Heart right ventricle (tissue), 16 donors: Measurements from ENCODE around the gene BAX. TPM values are rescaled to one million over a fixed set of nuclear protein-coding genes. Genes with fewer than 3 reads are reported as not detected.

Experiments
- ATAC-seq, 8 donors: fragments of 200-7000 bp; cut with Tn5 transposase; one replicate each; pipeline ENCODE4 v1.9.1; 2020; ENCODE audit warnings: mild to moderate bottlenecking in 8 of 8, moderate library complexity in 8 of 8, moderate number of reproducible peaks in 1 of 8
- DNase-seq, 2 donors: peaks; one replicate each; pipeline ENCODE4 v3.0.0-alpha.2; 2020
- H3K27ac ChIP-seq, 10 donors: fragments of 200-600 bp; sonication (generic) in 2 of 10; one replicate each; pipeline versions ENCODE4 v1.5.0 to v1.8.0; 2020 to 2022; ENCODE audit warnings: mild to moderate bottlenecking in 3 of 10
- H3K27me3 ChIP-seq, 7 donors: fragments of 200-600 bp; one replicate each; pipeline ENCODE4 v1.8.0; 2021 to 2022; ENCODE audit warnings: mild to moderate bottlenecking in 2 of 7
- H3K36me3 ChIP-seq, 9 donors: fragments of 200-600 bp; sonication (generic) in 1 of 9; one replicate each; pipeline versions ENCODE4 v1.5.0 to v1.8.0; 2020 to 2022; ENCODE audit warnings: mild to moderate bottlenecking in 2 of 9
- H3K4me1 ChIP-seq, 9 donors: fragments of 200-600 bp; sonication (generic) in 1 of 9; one replicate each; pipeline versions ENCODE4 v1.5.0 to v1.8.0; 2020 to 2022; ENCODE audit warnings: mild to moderate bottlenecking in 4 of 9
- H3K4me3 ChIP-seq, 10 donors: fragments of 200-600 bp; sonication (generic) in 2 of 10; one replicate each; pipeline versions ENCODE4 v1.5.0 to v1.8.0; 2020 to 2022; ENCODE audit warnings: mild to moderate bottlenecking in 7 of 10, moderate library complexity in 2 of 10
- H3K9me3 ChIP-seq, 11 donors: fragments of 200-600 bp in 10 of 11; sonication (generic) in 2 of 11; one replicate each; pipeline versions ENCODE4 v1.5.0 to v1.8.0; 2013 to 2022; ENCODE audit warnings: mild to moderate bottlenecking in 2 of 11, control low read depth in 1 of 11, moderate library complexity in 1 of 11
- CTCF ChIP-seq, 9 donors: fragments of 200-600 bp; sonication (generic) in 2 of 9; IDR thresholded peaks; one replicate each; pipeline versions ENCODE4 v1.5.0 to v1.8.0; 2021 to 2022; ENCODE audit warnings: antibody characterized with exemption in 9 of 9, mild to moderate bottlenecking in 5 of 9, moderate library complexity in 1 of 9
- WGBS, 2 donors: extraction: QIAGEN DNeasy Blood & Tissue Kit; methylation state at CpG; one replicate each; pipeline ENCODE4 v1.1.7; 2013; ENCODE audit warnings: inconsistent platforms in 1 of 2; 5-methylcytosine and 5-hydroxymethylcytosine counted together
- intact Hi-C, 10 donors: fragments of 100-400 bp; cut with DNase I; formaldehyde crosslinking; loops; one replicate each; pipeline versions ENCODE4 v1.11.1 to v1.14.2; 2022
- polyA plus RNA-seq, 2 donors: library from polyadenylated mRNA; stranded (reverse); fragments of 200-250 nt; gene quantifications; one replicate each; pipeline ENCODE4 v1.2.3, GENCODE V29; 2013
- total RNA-seq, 10 donors: library from RNA; stranded (reverse); fragmentation: NEBNext Ultra II Directional in 3 of 10; extraction: Animal tissue kit (Norgen Biotek cat#: 25700) in 3 of 10; gene quantifications; one replicate each; pipeline versions ENCODE4 v1.2.1 to v1.2.4, GENCODE V29; 2021 to 2023
- donor health status: Arrhythmogenic right ventricular cardiomyopathy.
- donor health status: ischemic (EF 13 %, LVEDD 7.1; RV severe dilation, severe dysfunction).
- donor health status: healthy with polysubstance abuse.
- donor health status: DM: no; HTN: yes; CAD: no.
- donor health status: DM: no; HTN: no; CAD: no.
- donor health status: ischemic (EF 25% LVEDD 6.9; RV normal size, moderate dysfunction).
- donor health status: ischemic (EF 25% LVEDD 5.7; RV mildly dilated, moderate dysfunction).
- donor health status: healthy.
- donor health status: DM: yes; HTN: yes; CAD: no.
- donor health status: Ischemic cardiomyopathy.
- donor health status: ischemic (EF 35%, LVEDD 5.7; RV mildly dilated, moderate dysfunction).
- donor health status: nonischemic (EF 11% LVEDD 7.7; RV severe dilation, severe dysfunction).
- donor health status: DM: yes; HTN: yes; CAD: no.
- donor health status: PGD.
- donor health status: ischemic (EF 29% LVEDD 5.4; RV normal size, mild dysfunction).
- donor health status: nonischemic (EF 23%, LVEDD 6.1; RV moderate dilation, normal function).

Gene BAX
- total and polyA plus RNA-seq, 12 donors = 11.5 to 41.5 (median 19.5) TPM

GRCh38 chr19:48968813-48969218, 14.1 kb downstream of the BAX start:
- TF ChIP-seq CTCF (IDR thresholded peaks at IDR 0.05) = no peak
- no peak for ATAC-seq
- no peak for DNase-seq
- Histone ChIP-seq H3K9me3 (no peaks in the 10 kb centered on the region), H3K4me3 (no peak overlapping the region), H3K27ac (peak overlapping the region in 9 of 10 donors; percentile 1 to 96 (median 68)), H3K36me3 (peaks cover 0 to 81% (median 55%) of the 10 kb centered on the region in 9 donors), H3K27me3 (no peaks in the 10 kb centered on the region), H3K4me1 (peaks cover 13 to 63% (median 49%) of the 10 kb centered on the region in 9 donors)
- intact Hi-C loops = loop anchor here in 7 of 10 donors (5.0 to 10.0 kb wide), 7 partner anchors 92 to 334 kb away; partner anchors contain the start of genes PPP1R15A (in 4 of the 7), CA11 (in 2 of the 7) and DBP (in 2 of the 7)
- 77 to 79% methylated on average over 15 of the region's 15 CpGs for WGBS, 2 donors

- intact Hi-C loops = loop anchor here in 9 of 10 donors (2.0 to 10.0 kb wide), 11 partner anchors 92 to 335 kb away; partner anchors contain the start of genes PPP1R15A (in 4 of the 9), CA11 (in 2 of the 9) and DBP (in 2 of the 9)
- 94% methylated on average over 45 of the region's 45 CpGs for WGBS, 2 donors
- H3K4me3 ChIP-seq = no peak overlapping the region
- no peaks in the 10 kb centered on the region for H3K9me3 ChIP-seq
- H3K36me3 ChIP-seq = peaks cover 0 to 88% (median 62%) of the 10 kb centered on the region in 9 donors
- ATAC-seq (no peak), DNase-seq (no peak)
- H3K27ac ChIP-seq = peak overlapping the region in 3 of 10 donors; percentile 38 to 93 (median 68)
- peaks cover 8 to 56% (median 42%) of the 10 kb centered on the region in 9 donors for H3K4me1 ChIP-seq
- no peaks in the 10 kb centered on the region for H3K27me3 ChIP-seq
- TF ChIP-seq CTCF (IDR thresholded peaks at IDR 0.05) = no peak
Measured at GRCh38 chr19:48969276-48970138, 14.8 kb downstream of the BAX start.

GRCh38 chr19:48970139-48970766, 15.6 kb downstream of the BAX start:
- Histone ChIP-seq H3K4me3 (no peak overlapping the region), H3K27ac (peak overlapping the region in 7 of 10 donors; percentile 3 to 68 (median 39)), H3K27me3 (no peaks in the 10 kb centered on the region), H3K4me1 (peaks cover 5 to 52% (median 39%) of the 10 kb centered on the region in 9 donors), H3K9me3 (no peaks in the 10 kb centered on the region), H3K36me3 (peaks cover 0 to 93% (median 64%) of the 10 kb centered on the region in 9 donors)
- intact Hi-C loops = loop anchor here in 6 of 10 donors (2.0 to 10.0 kb wide), 6 partner anchors 127 to 178 kb away; no protein-coding TSS in a partner anchor
- TF ChIP-seq CTCF (IDR thresholded peaks at IDR 0.05) = no peak
- ATAC-seq = no peak
- 89 to 90% methylated on average over 23 of the region's 23 CpGs for WGBS, 2 donors
- DNase-seq = no peak

GRCh38 chr19:48970923-48971395, 16.3 kb downstream of the BAX start:
- intact Hi-C loops = loop anchor here in 6 of 10 donors (2.0 to 10.0 kb wide), 6 partner anchors 128 to 179 kb away; no protein-coding TSS in a partner anchor
- peak; percentile 75 to 95 (median 93) for TF ChIP-seq CTCF (IDR thresholded peaks at IDR 0.05)
- no peak overlapping the region for H3K4me3 ChIP-seq

More at GRCh38 chr19:48970923-48971395, 16.3 kb downstream of the BAX start:
- 19 to 20% methylated on average over 19 of the region's 19 CpGs for WGBS, 2 donors
- Histone ChIP-seq H3K36me3 (peaks cover 0 to 100% (median 68%) of the 10 kb centered on the region in 9 donors), H3K9me3 (no peaks in the 10 kb centered on the region), H3K27me3 (no peaks in the 10 kb centered on the region), H3K4me1 (peaks cover 5 to 51% (median 38%) of the 10 kb centered on the region in 9 donors), H3K27ac (peak overlapping the region in 8 of 10 donors; percentile 3 to 68 (median 35))
- DNase-seq = peak; percentile 79 to 85
- peak; percentile 7 to 69 (median 64) for ATAC-seq
